ENCODE data around the gene ZFP28.

Gene ZFP28

GRCh38 chr19:56538761-56539263 is at the start of gene ZFP28:
TSS of gene ZFP28 (plus strand) at chr19:56538948. CDS start at chr19:56539019, 71 bp downstream.
- TF ChIP-seq TCF12 (IDR thresholded peaks at IDR 0.05; ENCODE audit: low read depth) (no peak), CEBPB (IDR thresholded peaks at IDR 0.05) (no peak), ZBTB7A (IDR thresholded peaks at IDR 0.05; ENCODE audit: low read depth) (no peak)

- no peak for TF ChIP-seq TCF12 (IDR thresholded peaks at IDR 0.05; ENCODE audit: low read depth)
- no peak for TF ChIP-seq EP300 (IDR thresholded peaks at IDR 0.05; ENCODE audit: borderline replicate concordance)
- TF ChIP-seq TEAD4 (IDR thresholded peaks at IDR 0.05): no peak
- no peak for TF ChIP-seq REST (IDR thresholded peaks at IDR 0.05; ENCODE audit: low read depth)
- TF ChIP-seq YY1 (IDR thresholded peaks at IDR 0.05; ENCODE audit: low read depth): no peak
- TF ChIP-seq TAF1 (IDR thresholded peaks at IDR 0.05; ENCODE audit: low read depth): no peak
- no peak for TF ChIP-seq CREB1 (IDR thresholded peaks at IDR 0.05; ENCODE audit: low read depth)
- no peak for TF ChIP-seq ZBTB7A (IDR thresholded peaks at IDR 0.05; ENCODE audit: low read depth)
- no peak for TF ChIP-seq MAX (IDR thresholded peaks at IDR 0.05)
Observed at GRCh38 chr19:56491399-56491798, 47.3 kb upstream of the ZFP28 start.

GRCh38 chr19:56504581-56504980 is 34.2 kb upstream of the ZFP28 start:
- TF ChIP-seq MAX (IDR thresholded peaks at IDR 0.05) (no peak), EP300 (IDR thresholded peaks at IDR 0.05; ENCODE audit: borderline replicate concordance) (no peak), NFIC (IDR thresholded peaks at IDR 0.05) (no peak), TCF12 (IDR thresholded peaks at IDR 0.05; ENCODE audit: low read depth) (no peak), USF1 (IDR thresholded peaks at IDR 0.05) (no peak), REST (IDR thresholded peaks at IDR 0.05; ENCODE audit: low read depth) (no peak), YY1 (IDR thresholded peaks at IDR 0.05; ENCODE audit: low read depth) (no peak), RAD21 (IDR thresholded peaks at IDR 0.05; ENCODE audit: low read depth) (no peak), EGR1 (IDR thresholded peaks at IDR 0.05) (no peak), FOXM1 (IDR thresholded peaks at IDR 0.05; ENCODE audit: borderline replicate concordance, low read depth) (no peak), TAF1 (IDR thresholded peaks at IDR 0.05; ENCODE audit: low read depth) (no peak), TEAD4 (IDR thresholded peaks at IDR 0.05) (no peak), CEBPB (IDR thresholded peaks at IDR 0.05) (no peak)

- TF ChIP-seq MAX (IDR thresholded peaks at IDR 0.05) (peak; percentile 92), TCF12 (IDR thresholded peaks at IDR 0.05; ENCODE audit: low read depth) (peak; percentile 17; the same call in 1 of the 2 replicates), FOXM1 (IDR thresholded peaks at IDR 0.05; ENCODE audit: borderline replicate concordance, low read depth) (no peak)
Observed at GRCh38 chr19:56507446-56508289, 31.1 kb upstream of the ZFP28 start, which contains the start of gene ZNF471. TSS of gene ZNF471 (plus strand) at chr19:56507855. CDS start at chr19:56511572, 3,717 bp downstream.

GRCh38 chr19:56508290-56508778 is 30.4 kb upstream of the ZFP28 start:
- TF ChIP-seq TCF12 (IDR thresholded peaks at IDR 0.05; ENCODE audit: low read depth): no peak
- no peak for TF ChIP-seq ZBTB7A (IDR thresholded peaks at IDR 0.05; ENCODE audit: low read depth)
- no peak for TF ChIP-seq MAX (IDR thresholded peaks at IDR 0.05)
- no peak for TF ChIP-seq RAD21 (IDR thresholded peaks at IDR 0.05; ENCODE audit: low read depth)
- TF ChIP-seq TEAD4 (IDR thresholded peaks at IDR 0.05): no peak
- TF ChIP-seq USF1 (IDR thresholded peaks at IDR 0.05): no peak
- no peak for TF ChIP-seq EP300 (IDR thresholded peaks at IDR 0.05; ENCODE audit: borderline replicate concordance)
- TF ChIP-seq FOXM1 (IDR thresholded peaks at IDR 0.05; ENCODE audit: borderline replicate concordance, low read depth): no peak
- no peak for TF ChIP-seq NFIC (IDR thresholded peaks at IDR 0.05)
- TF ChIP-seq CEBPB (IDR thresholded peaks at IDR 0.05): no peak
- TF ChIP-seq REST (IDR thresholded peaks at IDR 0.05; ENCODE audit: low read depth): no peak
- TF ChIP-seq EGR1 (IDR thresholded peaks at IDR 0.05): no peak
- TF ChIP-seq YY1 (IDR thresholded peaks at IDR 0.05; ENCODE audit: low read depth): no peak
- no peak for TF ChIP-seq CREB1 (IDR thresholded peaks at IDR 0.05; ENCODE audit: low read depth)
- TF ChIP-seq TAF1 (IDR thresholded peaks at IDR 0.05; ENCODE audit: low read depth): no peak

Measured in Ishikawa (cell line).